ENCODE data around the gene PODN. TPM values are rescaled to one million over a fixed set of nuclear protein-coding genes. Genes with fewer than 3 reads are reported as not detected.

PODN gene
- total RNA-seq, 1 experiment from 2014 or later: not detected

DNA sequence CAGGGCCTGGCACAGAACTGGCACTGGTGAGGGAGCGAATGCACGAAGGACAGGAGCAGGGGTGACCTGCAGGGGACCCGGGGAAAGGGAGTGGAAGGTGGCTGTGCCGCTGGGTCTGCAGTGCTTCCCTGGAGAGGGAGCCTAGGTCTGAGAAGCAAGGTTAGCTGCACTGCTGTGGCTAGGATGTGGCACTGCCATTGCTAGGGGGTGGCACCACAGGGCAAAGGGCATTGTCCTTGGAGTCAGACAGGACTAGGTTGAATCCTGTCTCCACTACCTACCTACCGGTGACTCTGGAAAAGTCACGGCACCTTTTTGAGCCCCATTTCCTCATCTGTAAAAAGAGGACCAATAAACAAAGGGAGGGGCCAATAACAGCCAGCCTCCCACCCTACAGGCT lies 52.1 kb downstream of the PODN start:
- no peaks in the 10 kb centered on the region for H3K36me3 Mint-ChIP-seq (ENCODE audit: insufficient read depth, unreplicated experiment)
- TF ChIP-seq, protein P1, sequence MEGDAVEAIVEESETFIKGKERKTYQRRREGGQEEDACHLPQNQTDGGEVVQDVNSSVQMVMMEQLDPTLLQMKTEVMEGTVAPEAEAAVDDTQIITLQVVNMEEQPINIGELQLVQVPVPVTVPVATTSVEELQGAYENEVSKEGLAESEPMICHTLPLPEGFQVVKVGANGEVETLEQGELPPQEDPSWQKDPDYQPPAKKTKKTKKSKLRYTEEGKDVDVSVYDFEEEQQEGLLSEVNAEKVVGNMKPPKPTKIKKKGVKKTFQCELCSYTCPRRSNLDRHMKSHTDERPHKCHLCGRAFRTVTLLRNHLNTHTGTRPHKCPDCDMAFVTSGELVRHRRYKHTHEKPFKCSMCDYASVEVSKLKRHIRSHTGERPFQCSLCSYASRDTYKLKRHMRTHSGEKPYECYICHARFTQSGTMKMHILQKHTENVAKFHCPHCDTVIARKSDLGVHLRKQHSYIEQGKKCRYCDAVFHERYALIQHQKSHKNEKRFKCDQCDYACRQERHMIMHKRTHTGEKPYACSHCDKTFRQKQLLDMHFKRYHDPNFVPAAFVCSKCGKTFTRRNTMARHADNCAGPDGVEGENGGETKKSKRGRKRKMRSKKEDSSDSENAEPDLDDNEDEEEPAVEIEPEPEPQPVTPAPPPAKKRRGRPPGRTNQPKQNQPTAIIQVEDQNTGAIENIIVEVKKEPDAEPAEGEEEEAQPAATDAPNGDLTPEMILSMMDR (IDR thresholded peaks at IDR 0.05; ENCODE audit: insufficient read depth in 1 of 2, low read depth in 1 of 2, low read length in 1 of 2, severe bottlenecking in 1 of 2, unreplicated experiment in 1 of 2): no peak
- H3K9me3 Mint-ChIP-seq (ENCODE audit: unreplicated experiment): no peaks in the 10 kb centered on the region
- Histone ChIP-seq H3K4me3 (ENCODE audit: low read depth, low read length) (no peak overlapping the region), H3K9me3 (0 out of 2 replicates have a peak, but pooled peaks cover 3% of the 10 kb centered on the region), H3K36me3 (ENCODE audit: control insufficient read depth, insufficient read depth, low read length) (no peaks in the 10 kb centered on the region), H3K27me3 (replicated peaks; ENCODE audit: control insufficient read depth, insufficient read depth, low read length) (no peaks in the 10 kb centered on the region), H3K4me1 (peaks cover 43% of the 10 kb centered on the region)
- POLR2A ChIA-PET: no interaction called here
- intact Hi-C loops (cut with micrococcal nuclease; ENCODE audit: unreplicated experiment): no loop called here
- H3K27me3 Mint-ChIP-seq (ENCODE audit: insufficient read depth, unreplicated experiment): peaks cover 8% of the 10 kb centered on the region
- no TSS peak for BruUV-seq (replicated peaks)
- CTCF ChIA-PET: no interaction called here
- H3K4me1 Mint-ChIP-seq (ENCODE audit: low read depth, unreplicated experiment): peaks cover 24% of the 10 kb centered on the region
- H3K27ac Mint-ChIP-seq (ENCODE audit: unreplicated experiment): no peak overlapping the region
- H3K4me3 Mint-ChIP-seq (ENCODE audit: unreplicated experiment): no peak overlapping the region
- DNase-seq: no peak

DNA sequence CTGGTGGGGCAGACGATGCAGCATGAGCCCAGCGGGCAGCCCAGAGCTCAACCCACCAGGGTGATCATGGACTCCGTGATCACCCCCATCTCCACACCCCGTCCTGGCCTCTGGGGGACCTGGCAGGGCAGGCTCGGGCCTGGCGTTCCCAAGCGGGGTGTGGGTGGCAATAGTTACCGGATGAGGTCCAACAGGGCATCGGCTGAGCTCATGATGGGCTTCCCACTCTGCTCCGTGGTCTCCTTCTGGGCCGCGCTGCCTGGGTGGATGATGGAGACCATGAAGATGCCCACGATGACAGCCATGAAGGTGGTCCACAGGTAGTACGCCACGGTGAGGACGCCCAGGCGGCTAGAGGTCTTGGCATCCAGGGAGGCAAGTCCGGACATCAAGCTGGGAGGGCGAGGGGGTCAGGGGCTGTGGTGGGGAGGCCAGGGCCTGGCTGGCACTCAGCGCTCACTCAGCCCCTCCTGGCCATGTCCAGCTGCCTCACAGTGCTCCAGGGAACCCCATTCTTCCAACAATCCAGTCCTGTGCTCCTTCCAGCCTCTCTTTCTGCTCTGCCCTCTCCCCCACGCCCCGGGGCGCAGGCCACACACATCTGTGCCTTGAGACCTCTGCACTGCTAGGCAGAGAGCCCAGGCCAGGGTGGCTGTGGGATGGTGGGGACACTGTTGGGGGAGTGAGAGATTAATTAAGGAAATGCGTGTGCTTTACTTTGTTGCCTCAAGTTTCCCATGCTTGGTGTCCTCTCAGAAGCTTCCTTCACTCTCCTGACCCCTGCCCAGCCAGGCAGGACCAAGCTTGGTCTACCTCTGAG lies 52.8 kb downstream of the PODN start:
- H3K36me3 ChIP-seq (ENCODE audit: control insufficient read depth, insufficient read depth, low read length): no peaks in the 10 kb centered on the region
- no peaks in the 10 kb centered on the region for H3K36me3 Mint-ChIP-seq (ENCODE audit: insufficient read depth, unreplicated experiment)
- no peaks in the 10 kb centered on the region for H3K27me3 ChIP-seq (replicated peaks; ENCODE audit: control insufficient read depth, insufficient read depth, low read length)
- peaks cover 8% of the 10 kb centered on the region for H3K27me3 Mint-ChIP-seq (ENCODE audit: insufficient read depth, unreplicated experiment)
- H3K9me3 ChIP-seq: 0 out of 2 replicates have a peak, but pooled peaks cover 3% of the 10 kb centered on the region
- BruUV-seq (replicated peaks): no TSS peak
- intact Hi-C loops (cut with micrococcal nuclease; ENCODE audit: unreplicated experiment): no loop called here
- TF ChIP-seq, protein P1 (IDR thresholded peaks at IDR 0.05; ENCODE audit: insufficient read depth in 1 of 2, low read depth in 1 of 2, low read length in 1 of 2, severe bottlenecking in 1 of 2, unreplicated experiment in 1 of 2): no peak
- no peaks in the 10 kb centered on the region for H3K9me3 Mint-ChIP-seq (ENCODE audit: unreplicated experiment)
- H3K27ac Mint-ChIP-seq (ENCODE audit: unreplicated experiment): no peak overlapping the region
- peaks cover 24% of the 10 kb centered on the region for H3K4me1 Mint-ChIP-seq (ENCODE audit: low read depth, unreplicated experiment)
- H3K4me3 ChIP-seq (ENCODE audit: low read depth, low read length): no peak overlapping the region
- no peak for DNase-seq
- peaks cover 43% of the 10 kb centered on the region for H3K4me1 ChIP-seq
- H3K4me3 Mint-ChIP-seq (ENCODE audit: unreplicated experiment): no peak overlapping the region
- POLR2A ChIA-PET: no interaction called here
- CTCF ChIA-PET: no interaction called here

DNA sequence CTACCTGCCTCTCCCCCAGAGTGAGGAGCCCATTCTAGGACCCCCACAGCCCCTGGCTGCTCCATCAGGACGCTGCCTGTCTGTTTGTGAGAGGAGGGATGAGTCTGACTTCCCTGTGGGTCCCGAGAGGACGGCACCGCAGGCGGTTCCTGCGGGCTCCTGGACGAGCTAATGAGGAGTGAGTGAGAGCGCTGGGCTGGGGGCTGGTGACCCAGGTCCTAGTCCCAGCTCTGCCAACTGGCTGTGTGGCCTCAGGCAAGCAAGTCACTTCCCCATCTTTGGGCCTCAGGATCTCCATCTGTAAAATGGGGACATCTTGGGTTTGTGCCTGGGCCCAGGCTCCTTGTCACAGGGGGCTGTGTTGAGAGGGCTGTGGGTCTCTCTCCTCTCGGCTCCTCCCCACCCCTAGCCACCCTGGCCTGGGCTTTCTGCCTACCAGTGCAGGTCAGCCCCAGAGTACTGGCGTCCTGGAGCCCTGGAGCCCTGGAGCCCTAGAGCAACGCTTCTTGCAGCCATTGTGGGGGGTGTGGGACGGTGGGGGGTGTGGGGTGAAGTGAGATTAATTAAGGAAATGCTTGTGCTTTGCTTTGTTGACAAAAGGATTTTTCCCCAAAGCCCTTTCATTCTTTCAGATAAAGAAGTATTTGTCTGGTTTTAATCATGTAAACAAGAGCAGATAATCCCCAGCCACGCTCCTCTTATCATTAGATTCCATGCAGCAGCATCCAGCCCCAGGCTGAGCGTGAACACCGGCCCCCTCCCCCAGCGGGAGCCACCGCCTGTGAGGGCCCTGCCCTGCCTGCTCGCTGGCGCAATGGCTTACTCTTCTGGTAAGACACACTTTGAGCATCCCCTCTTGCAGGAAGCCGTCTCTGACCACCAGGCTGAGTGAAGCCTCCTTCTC lies 53.6 kb downstream of the PODN start:
- no peak overlapping the region for H3K27ac Mint-ChIP-seq (ENCODE audit: unreplicated experiment)
- intact Hi-C loops (cut with micrococcal nuclease; ENCODE audit: unreplicated experiment): loop anchor here (1.0 kb wide), 1 partner anchor 8 kb away; no protein-coding TSS in a partner anchor

More for the DNA sequence above, 53.6 kb downstream of the PODN start:
- TF ChIP-seq, protein P1 (IDR thresholded peaks at IDR 0.05; ENCODE audit: insufficient read depth in 1 of 2, low read depth in 1 of 2, low read length in 1 of 2, severe bottlenecking in 1 of 2, unreplicated experiment in 1 of 2): no peak
- BruUV-seq (replicated peaks): no TSS peak
- Mint-ChIP-seq H3K4me1 (ENCODE audit: low read depth, unreplicated experiment) (peaks cover 23% of the 10 kb centered on the region), H3K9me3 (ENCODE audit: unreplicated experiment) (no peaks in the 10 kb centered on the region), H3K4me3 (ENCODE audit: unreplicated experiment) (no peak overlapping the region), H3K27me3 (ENCODE audit: insufficient read depth, unreplicated experiment) (peaks cover 7% of the 10 kb centered on the region), H3K36me3 (ENCODE audit: insufficient read depth, unreplicated experiment) (no peaks in the 10 kb centered on the region)
- Histone ChIP-seq H3K4me1 (peaks cover 43% of the 10 kb centered on the region), H3K9me3 (0 out of 2 replicates have a peak, but pooled peaks cover 3% of the 10 kb centered on the region), H3K4me3 (ENCODE audit: low read depth, low read length) (no peak overlapping the region), H3K27me3 (replicated peaks; ENCODE audit: control insufficient read depth, insufficient read depth, low read length) (no peaks in the 10 kb centered on the region), H3K36me3 (ENCODE audit: control insufficient read depth, insufficient read depth, low read length) (no peaks in the 10 kb centered on the region)
- ChIA-PET CTCF (no interaction called here), POLR2A (no interaction called here)
- DNase-seq: peak; percentile 76 to 83
